Activated naive CD4-positive, alpha-beta T cell treated with Interleukin-2 at 50 U/mL for 16 hours (primary cell): ENCODE measurements around the gene KCNN3.
A peak's percentile ranks its signal among the peaks of the same experiment; 100 is the strongest.
"Not testable (repeated sequence)": the region's sequence is repeated elsewhere in the genome, so short reads cannot be mapped to it uniquely, and the experiment has no call there.

Experiments used
- DNase-seq: peaks from one replicate; pipeline ENCODE4 v3.0.0-alpha.2; 2020

The KCNN3 gene

DNA sequence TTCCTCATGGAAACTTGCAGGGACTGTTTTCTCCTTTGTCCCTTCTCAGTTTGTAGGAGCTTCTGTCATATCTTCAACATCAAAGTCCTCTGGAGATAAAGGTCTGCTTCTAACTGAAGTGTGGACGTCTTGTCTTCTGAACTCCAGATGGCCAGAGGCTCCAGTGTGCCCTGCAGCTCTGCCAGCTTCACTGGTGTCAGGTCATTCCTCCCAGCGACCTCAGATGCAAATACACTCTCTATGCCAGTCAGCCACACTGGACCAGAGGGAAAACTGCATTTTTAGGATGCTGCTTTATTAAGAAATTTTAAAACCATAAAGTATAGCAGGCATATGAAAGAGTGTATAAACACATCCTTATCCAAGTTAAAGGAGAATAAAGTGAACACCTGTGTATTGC lies 183.6 kb downstream of the KCNN3 start:
- DNase-seq, result no peak

DNA sequence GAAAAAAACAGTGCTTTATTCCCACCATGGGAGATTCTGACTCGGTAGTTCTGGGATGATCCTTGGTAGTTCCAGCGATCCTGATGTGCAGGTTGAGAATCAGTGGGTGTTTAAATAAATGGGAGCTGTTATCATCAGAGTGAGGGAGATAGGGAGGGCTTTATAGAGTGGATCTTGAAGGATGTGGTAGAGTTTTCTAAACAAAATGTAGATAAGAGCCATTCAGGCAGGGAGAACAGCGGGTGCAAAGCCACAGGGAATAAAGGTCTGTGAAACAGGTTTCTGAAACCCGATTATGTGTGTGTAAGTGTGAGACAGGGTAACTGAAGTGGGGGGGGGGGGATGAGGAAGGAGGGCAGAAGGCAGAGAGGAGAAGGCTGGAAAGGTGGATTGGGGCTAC lies 186.3 kb downstream of the KCNN3 start:
- DNase-seq, result no peak

DNA sequence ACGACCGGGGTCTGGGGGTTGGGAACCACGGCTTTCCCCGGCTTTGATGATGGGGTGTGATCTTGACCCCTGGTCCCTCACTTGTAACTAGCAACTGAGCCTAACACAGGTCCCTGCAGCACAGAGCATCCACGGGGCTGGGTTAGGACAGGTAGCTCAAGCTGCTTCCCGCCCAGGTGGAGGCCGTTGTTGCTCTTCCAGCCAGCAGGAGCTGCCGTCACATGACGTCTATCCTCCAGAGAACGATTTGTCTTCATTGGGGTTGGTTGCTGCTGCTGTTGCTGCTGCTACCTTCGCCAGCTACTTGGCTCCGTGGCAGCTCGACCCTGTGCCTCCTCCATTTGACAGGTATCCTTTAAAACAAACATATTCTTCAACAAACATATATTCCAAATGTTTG lies 187.8 kb downstream of the KCNN3 start:
- no peak for DNase-seq

GRCh38 chr1:154677844-154678243 lies 192.2 kb downstream of the KCNN3 start:
- DNase-seq, result not testable (repeated sequence)

- not testable (repeated sequence) for DNase-seq
These were observed 193.2 kb downstream of the KCNN3 start for GRCh38 chr1:154676847-154677246.

GRCh38 chr1:154674456-154674855 lies 195.6 kb downstream of the KCNN3 start:
- not testable (repeated sequence) for DNase-seq

DNA sequence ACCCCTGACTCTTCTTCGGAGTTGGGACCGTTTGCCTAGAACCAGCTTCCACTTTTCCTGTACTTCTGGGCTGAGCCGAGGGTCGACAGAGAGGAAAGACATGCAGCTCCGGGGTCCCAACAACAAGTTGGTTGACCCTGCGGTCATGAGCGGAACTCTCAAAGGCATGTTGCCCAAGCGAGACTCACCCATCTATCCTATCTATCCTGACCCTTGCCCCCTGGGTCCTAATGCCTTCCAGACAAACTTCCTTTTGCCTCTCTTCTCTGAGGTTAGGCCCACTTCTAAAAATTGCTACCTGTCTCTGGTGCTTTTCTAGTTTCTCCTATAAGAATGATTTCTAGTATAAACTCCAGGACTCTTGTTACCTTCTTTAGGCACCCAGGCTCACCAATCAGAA lies 197.8 kb downstream of the KCNN3 start:
- DNase-seq, result not testable (repeated sequence)

GRCh38 chr1:154671412-154671811 lies 198.7 kb downstream of the KCNN3 start:
- DNase-seq, result not testable (repeated sequence)

- DNase-seq, result not testable (repeated sequence)
These were observed 199.5 kb downstream of the KCNN3 start for GRCh38 chr1:154670310-154671270.

- peak; percentile 75 for DNase-seq
These were observed 200.4 kb downstream of the KCNN3 start for GRCh38 chr1:154669464-154670282.

DNA sequence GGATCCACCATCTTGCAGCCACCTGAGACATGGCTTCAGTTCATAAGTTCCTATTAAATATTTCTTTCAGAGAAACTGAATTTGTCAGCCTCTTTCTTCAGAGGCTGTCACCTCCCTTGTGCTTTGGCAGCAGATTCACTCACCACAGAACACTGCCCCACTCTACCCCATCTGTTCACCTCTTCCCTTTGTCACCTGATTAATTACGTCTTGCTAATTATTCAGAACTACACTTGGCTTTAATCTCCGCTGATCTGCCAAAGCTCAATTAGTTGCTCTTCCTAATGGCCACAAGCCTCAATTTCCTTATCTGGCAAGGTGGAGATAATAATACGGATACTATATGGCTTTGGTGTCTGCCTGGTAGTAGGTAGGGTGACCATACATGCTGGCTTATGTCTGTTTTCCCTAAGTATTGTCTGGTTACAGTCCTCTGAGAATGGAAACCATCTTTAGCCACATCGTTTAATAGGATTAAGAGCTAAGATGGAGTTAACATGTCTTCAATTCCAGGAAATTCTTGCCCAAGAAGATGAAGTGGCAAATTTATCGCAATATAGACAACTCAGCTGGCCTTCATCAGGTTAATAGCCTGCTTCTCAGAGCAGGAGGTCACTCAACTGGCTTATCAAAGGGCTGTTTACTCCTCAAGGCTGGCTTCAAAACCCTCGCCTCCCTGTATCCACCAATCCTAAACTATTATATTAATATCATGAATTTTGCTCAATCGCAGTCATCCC lies 203.9 kb downstream of the KCNN3 start:
- no peak for DNase-seq

DNA sequence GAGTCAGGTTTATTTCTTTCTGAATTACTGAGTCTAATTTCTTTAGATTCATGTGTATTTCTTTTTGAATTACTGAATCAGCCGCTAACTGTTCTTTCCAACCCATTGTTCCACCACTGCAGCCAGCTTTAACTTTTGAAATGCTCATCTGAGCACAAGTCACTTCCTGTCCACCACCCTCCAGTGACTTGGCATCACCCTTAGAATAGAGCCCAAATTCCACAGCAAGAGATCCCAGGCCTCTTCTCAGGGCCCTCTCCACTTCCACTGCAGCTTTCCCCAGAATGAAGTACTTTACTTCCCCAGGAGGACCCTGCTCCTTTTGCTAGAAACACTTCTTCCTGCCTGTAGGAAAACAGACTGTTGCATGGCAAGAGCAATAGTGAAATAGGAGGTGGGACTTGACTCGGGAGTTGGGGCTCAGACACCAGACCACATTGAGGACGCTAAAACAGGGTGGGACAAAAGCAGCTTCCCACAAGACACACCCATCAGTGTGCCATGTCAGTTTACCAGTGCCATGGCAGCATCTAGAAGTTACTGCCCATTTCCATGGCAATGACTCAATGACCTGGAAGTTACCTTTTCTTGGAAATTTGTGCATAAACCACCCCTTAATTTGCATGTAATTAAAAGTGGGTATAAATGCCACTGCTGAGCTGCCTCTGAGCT lies 205.6 kb downstream of the KCNN3 start:
- DNase-seq, result no peak

DNA sequence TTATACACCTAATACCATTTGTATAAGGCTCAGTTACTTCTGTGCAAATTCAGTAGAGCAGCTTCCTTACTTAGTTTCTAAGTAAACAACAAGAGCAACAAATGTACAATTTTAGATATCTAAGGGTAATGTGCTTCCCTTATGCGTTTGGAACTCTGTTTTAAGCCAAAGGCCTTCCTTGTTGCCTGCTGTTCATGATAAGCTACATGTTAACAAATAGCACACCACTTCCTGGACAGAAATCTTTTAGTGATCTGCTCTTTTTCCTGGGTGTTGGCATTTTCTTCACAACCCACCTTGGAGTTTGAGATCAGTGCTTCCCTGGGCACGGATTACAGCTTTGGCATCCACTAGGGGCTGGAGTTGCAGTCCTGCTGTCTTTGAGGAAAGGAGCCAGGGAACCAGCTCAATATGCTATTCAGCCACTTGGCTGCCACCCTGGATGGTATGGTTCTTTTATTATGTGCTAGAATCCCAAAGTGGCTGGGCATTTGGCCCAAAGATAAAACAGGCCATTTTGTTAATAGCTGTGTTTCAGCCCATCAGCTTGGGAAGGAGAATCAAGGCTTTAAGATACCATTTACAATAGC lies 206.5 kb downstream of the KCNN3 start:
- no peak for DNase-seq

- DNase-seq, result no peak
These were observed 209.0 kb downstream of the KCNN3 start for GRCh38 chr1:154661110-154661509.

DNA sequence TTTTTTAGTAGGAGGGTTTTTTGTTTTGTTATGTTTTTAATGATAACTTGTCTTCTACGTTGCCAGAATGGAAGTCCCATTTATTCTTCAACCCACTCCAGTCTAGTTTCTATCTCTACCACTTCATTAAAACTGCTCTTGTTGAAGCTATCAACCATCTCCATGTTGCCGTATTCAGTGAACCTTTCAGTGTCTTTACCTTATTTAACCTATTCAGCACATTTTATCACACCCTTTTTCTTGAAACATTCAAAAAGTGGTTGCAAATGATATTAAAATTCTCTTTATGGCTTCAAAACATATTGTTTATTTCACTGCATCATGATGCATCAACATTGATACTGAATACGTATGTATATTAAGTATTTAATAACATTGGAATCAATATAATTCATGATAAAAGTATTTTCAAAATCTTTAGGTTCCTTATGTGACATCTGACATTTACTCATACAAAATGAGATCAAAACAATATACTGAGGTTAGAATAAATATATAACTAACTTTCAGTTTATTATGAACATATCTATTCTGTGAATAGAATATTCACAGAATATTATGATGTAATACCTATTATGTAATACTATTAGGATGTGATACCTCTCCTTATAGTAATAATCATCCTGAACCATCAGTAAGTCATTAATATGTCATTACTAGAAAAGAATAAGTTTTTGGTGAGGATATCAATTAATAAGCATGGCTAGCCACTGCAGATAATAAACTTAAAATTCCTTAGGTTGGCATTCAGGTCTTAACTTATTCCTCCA lies 210.1 kb downstream of the KCNN3 start:
- no peak for DNase-seq

GRCh38 chr1:154657556-154657955 lies 212.5 kb downstream of the KCNN3 start:
- DNase-seq, result no peak

DNA sequence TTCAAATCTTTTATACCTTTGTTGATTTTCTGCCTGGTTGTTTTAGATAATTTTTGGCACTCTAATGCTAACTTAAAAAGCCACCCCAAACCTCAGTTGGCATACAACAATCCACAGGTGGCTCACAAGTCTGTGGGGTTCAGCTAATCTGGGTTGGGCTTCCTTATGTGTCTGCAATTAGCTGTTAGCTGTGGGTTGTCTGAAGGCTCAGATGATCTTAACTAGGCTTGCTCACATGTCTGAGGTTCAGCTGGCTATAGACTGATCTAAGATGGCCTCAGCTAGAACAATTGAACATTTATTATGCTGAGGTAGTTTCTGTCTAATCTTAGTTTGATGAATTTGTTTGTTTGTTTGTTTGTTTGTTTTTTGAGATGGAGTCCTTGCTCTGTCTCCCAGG lies 217.2 kb downstream of the KCNN3 start:
- DNase-seq, result no peak
